ENCODE measurements around the gene LDLRAD4.

Gene LDLRAD4

GRCh38 chr18:13440277-13441248 is 222.0 kb downstream of the LDLRAD4 start:
- no peak for DNase-seq

GRCh38 chr18:13441736-13442135 is 223.2 kb downstream of the LDLRAD4 start:
- no peak for DNase-seq

DNA sequence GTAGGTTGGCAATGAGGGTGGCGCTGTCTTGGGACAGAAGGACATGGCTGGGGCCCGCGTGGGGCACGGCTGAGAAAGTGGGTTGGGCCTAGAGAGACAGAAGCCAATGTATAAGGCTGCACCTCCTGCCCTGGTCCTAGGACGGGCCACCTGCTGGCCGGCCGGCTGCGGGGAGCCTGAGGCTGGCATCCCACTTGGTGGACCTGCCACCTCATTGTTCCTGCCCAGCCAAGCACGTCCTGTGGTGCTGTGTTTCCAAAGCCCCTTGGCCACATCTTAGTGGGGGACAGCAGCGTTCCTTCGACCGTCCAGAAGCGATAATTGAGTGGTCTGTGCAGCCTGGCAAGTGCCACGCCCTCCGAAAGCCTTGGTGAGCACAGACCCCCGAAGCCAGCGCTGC is 223.9 kb downstream of the LDLRAD4 start:
- no peak for DNase-seq

DNA sequence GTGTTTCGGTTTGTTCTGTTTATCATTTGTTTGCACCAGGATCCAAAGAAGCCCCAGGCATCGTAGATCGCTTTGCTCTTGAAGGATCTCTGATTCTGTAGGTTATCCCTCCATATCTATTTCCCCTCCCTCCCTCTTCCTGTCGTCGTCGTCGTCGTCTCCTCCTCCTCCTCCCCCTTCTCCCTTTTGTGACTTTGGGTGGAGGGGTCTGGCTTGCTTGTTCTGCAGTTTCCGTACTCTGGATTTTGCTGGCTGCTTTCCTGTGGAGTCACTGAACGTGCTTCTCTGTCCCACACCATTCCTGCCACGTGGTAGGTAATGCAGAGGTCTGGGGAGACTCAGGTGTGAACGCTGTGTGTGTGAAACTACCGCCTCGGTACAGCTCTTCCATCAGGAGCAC is 225.0 kb downstream of the LDLRAD4 start:
- DNase-seq, result no peak

DNA sequence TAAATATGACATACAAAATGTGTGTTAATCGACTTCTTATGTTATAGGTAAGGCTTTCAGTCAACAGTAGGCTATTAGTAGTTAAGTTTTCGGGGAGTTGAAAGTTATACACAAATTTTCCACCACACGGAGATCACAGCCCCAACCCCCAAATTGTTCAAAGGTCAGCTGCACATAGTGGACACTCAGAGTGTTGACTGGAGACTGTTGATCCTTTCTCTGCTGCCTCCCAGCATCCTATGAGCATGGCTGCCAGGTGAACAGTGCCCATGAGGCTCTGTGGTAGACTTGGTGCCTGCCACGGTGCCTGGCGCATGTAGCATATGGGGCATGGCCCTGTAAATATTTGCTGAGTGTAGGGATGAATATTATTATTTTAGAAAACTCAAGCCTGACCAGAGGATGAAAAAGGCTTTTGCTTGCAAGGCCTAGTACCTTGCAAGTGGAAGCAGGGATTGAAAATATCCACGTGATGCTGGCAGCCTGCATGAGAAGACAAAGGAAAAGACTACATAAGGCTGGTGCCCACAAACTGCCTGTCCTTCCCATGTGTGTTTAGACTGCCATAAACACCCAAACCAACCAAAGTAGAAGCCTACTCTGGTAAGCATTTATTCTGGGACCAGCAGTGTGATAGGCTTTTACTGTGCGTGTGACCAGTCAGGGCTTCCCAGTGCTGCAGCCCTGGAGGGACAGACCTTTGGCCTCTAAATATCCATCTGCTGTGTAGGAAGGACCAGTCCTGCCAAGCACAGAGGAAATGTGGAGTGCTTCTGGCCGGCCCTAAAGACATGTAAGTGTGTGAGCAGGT is 226.1 kb downstream of the LDLRAD4 start:
- no peak for DNase-seq

GRCh38 chr18:13445241-13445897 is 226.8 kb downstream of the LDLRAD4 start:
- DNase-seq, result no peak

DNA sequence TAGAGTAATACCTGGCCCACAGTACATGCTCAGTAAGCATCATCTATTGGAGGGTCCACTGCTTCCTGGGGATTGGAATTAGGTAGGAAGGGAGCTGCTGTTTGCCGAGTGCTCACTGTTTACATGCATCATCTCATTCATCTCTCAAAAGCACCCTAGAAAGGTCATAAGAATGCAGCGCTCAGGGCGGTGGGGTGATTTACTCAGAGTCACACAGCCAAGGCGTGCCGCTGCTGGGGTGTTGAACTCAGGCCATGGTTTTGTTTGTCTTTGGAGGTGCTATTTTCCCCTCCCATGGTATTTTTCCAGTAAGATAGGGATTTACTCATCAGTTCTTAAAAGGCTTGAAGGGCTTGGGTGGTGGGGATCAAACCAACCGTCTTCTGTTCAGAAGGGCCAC is 227.5 kb downstream of the LDLRAD4 start:
- no peak for DNase-seq

- peak; percentile 74 for DNase-seq
These were observed 228.3 kb downstream of the LDLRAD4 start for GRCh38 chr18:13446610-13447461.

- no peak for DNase-seq
These were observed 229.2 kb downstream of the LDLRAD4 start for GRCh38 chr18:13447621-13448334.

GRCh38 chr18:13448335-13448795 is 229.8 kb downstream of the LDLRAD4 start:
- no peak for DNase-seq

- no peak for DNase-seq
These were observed 231.1 kb downstream of the LDLRAD4 start for GRCh38 chr18:13449651-13450050.

- DNase-seq, result no peak
These were observed 232.0 kb downstream of the LDLRAD4 start for GRCh38 chr18:13450289-13451212.

DNA sequence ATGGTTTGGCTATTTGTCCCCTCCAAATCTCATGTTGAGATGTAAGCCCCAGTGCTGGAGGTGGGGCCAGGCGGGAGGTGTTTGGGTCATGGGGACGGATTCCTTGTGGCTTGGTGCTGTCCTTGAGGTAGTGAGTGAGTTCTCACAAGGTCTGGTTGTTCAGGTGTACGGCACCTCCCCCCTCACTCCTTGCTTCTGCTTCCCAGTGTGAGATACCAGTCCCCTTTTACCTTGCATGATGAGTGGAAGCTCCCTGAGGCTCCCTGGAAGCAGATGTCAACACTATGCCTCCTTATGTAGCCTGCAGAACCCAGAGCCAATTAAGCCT is 232.6 kb downstream of the LDLRAD4 start:
- no peak for DNase-seq

GRCh38 chr18:13451661-13452387 is 233.3 kb downstream of the LDLRAD4 start:
- DNase-seq, result no peak

- no peak for DNase-seq
These were observed 233.8 kb downstream of the LDLRAD4 start for GRCh38 chr18:13452388-13452811.

GRCh38 chr18:13452871-13453680 is 234.5 kb downstream of the LDLRAD4 start:
- DNase-seq, result no peak

DNA sequence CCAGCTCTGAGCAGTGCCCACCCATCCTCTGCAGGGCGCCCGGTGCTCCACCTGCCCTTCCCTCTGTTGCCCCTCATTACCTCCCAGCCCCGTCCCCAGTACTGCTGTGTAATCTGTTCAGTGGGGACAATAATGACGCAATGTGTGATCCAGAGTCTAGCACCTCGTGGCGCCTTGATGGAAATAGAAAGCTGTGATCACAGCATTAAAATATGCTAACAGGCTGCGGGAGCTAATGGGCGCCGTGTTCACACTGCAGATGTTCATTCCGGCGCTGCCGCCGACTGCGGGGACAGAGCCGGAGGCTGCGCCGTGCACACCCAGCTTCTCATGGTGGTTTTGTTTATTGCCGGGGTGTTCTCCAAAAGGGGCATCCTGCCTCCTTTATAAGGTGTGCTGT is 235.2 kb downstream of the LDLRAD4 start:
- no peak for DNase-seq

- DNase-seq, result no peak
These were observed 236.0 kb downstream of the LDLRAD4 start for GRCh38 chr18:13454363-13455150.

Data from stimulated activated CD4-positive, alpha-beta T cell treated with anti-CD3 and anti-CD28 coated beads, Interleukin-1b, Interleukin-23, amount 100 ng/mL, for 48 hours (primary cell).